HEK293T (cell line): ENCODE measurements around the gene TAF9.
"Not testable (repeated sequence)": the region's sequence is repeated elsewhere in the genome, so short reads cannot be mapped to it uniquely, and the experiment has no call there.

Source experiments
- CTCF ChIA-PET: fragments of 350-600 bp; formaldehyde crosslinking; extraction: SDS; loops from one replicate; lab custom pipeline; 2021; ENCODE audit warnings: antibody characterized with exemption, inconsistent platforms; lab: Yijun Ruan, JAX
- POLR2A ChIA-PET: fragments of 350-600 bp; formaldehyde crosslinking; extraction: SDS; loops from one replicate; lab custom pipeline; 2020; ENCODE audit warnings: antibody characterized with exemption, inconsistent platforms; lab: Yijun Ruan, JAX
- DNase-seq: peaks from one replicate; pipeline ENCODE4 v3.0.0; 2012; ENCODE audit warnings: mixed read lengths; ENCODE audit errors: extremely low spot score
- ARNT ChIP-seq: fragments of 450-650 bp; IDR thresholded peaks from 2 replicates; pipeline ENCODE4 v1.6.1; 2017; ENCODE audit warnings: mild to moderate bottlenecking
- BHLHE40 ChIP-seq: fragments of 450-650 bp; IDR thresholded peaks from 2 replicates; pipeline ENCODE4 v1.6.1; 2016; ENCODE audit warnings: mild to moderate bottlenecking, moderate library complexity, borderline replicate concordance
- CTBP1 ChIP-seq: fragments of 450-650 bp; IDR thresholded peaks from 2 replicates; pipeline ENCODE4 v1.6.1; 2016; ENCODE audit warnings: borderline replicate concordance
- ELF4 ChIP-seq: fragments of 450-650 bp; IDR thresholded peaks from 2 replicates; pipeline ENCODE4 v1.6.1; 2017; ENCODE audit warnings: antibody characterized with exemption
- FOXA1 ChIP-seq: fragments of 450-650 bp; IDR thresholded peaks from 2 replicates; pipeline ENCODE4 v1.6.1; 2016; ENCODE audit warnings: mild to moderate bottlenecking
- FOXK2 ChIP-seq: fragments of 450-650 bp; IDR thresholded peaks from 2 replicates; pipeline ENCODE4 v1.6.1; 2016; ENCODE audit warnings: mild to moderate bottlenecking
- FOXM1 ChIP-seq: fragments of 450-650 bp; IDR thresholded peaks from 2 replicates; pipeline ENCODE4 v1.6.1; 2017; ENCODE audit warnings: mild to moderate bottlenecking, borderline replicate concordance
- HDGF ChIP-seq: fragments of 450-650 bp; IDR thresholded peaks from 2 replicates; pipeline ENCODE4 v1.6.1; 2017; ENCODE audit warnings: antibody characterized with exemption, borderline replicate concordance
- L3MBTL2 ChIP-seq: fragments of 450-650 bp; conservative IDR thresholded peaks from 2 replicates; pipeline ENCODE4 v1.6.1; 2016; ENCODE audit warnings: mild to moderate bottlenecking
- LEF1 ChIP-seq: fragments of 450-650 bp; IDR thresholded peaks from 2 replicates; pipeline ENCODE4 v1.6.1; 2017; ENCODE audit warnings: mild to moderate bottlenecking, borderline replicate concordance
- NFRKB ChIP-seq: fragments of 450-650 bp; IDR thresholded peaks from 2 replicates; pipeline ENCODE4 v1.6.1; 2016; ENCODE audit warnings: mild to moderate bottlenecking, moderate library complexity
- PKNOX1 ChIP-seq: fragments of 450-650 bp; IDR thresholded peaks from 2 replicates; pipeline ENCODE4 v1.6.1; 2016
- SP1 ChIP-seq: fragments of 450-650 bp; IDR thresholded peaks from 2 replicates; pipeline ENCODE4 v1.6.1; 2017
- SUZ12 ChIP-seq: fragments of 450-650 bp; IDR thresholded peaks from 2 replicates; pipeline ENCODE4 v1.6.1; 2016; ENCODE audit warnings: mild to moderate bottlenecking
- TARDBP ChIP-seq: fragments of 450-650 bp; IDR thresholded peaks from 2 replicates; pipeline ENCODE4 v1.6.1; 2016
- ZNF384 ChIP-seq: fragments of 450-650 bp; IDR thresholded peaks from 2 replicates; pipeline ENCODE4 v1.6.1; 2016

TAF9 gene

DNA sequence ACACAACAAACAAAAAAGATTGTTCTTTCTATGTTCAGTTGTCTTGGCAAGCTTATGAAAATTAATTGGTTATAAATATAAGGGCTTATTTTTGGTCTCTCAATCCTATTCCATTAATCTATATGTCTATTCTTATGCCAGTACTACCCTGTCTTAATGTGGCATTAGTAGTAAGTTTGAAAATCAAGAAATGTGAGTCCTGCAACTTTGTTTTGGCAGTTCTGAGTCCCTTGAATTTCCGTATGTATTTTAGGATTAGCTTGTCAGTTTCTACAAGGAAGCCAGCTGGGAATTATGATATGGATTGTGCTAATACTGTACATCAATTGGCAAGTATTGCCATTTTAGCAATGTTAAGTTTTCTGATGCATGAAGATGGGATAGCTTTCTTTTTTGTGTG, 26.2 kb downstream of the TAF9 start:
- ChIA-PET CTCF (interaction anchor here (1.5 kb wide), 1 partner anchor 9 kb away, joined by 4 read pairs; no protein-coding TSS in a partner anchor), POLR2A (no interaction called here)
- DNase-seq: no peak
- TF ChIP-seq HDGF (no peak), NFRKB (no peak), FOXA1 (no peak), ARNT (no peak), FOXK2 (no peak), TARDBP (no peak), SP1 (no peak), BHLHE40 (no peak), LEF1 (no peak), FOXM1 (no peak), ELF4 (no peak), PKNOX1 (no peak), CTBP1 (no peak), SUZ12 (no peak)

DNA sequence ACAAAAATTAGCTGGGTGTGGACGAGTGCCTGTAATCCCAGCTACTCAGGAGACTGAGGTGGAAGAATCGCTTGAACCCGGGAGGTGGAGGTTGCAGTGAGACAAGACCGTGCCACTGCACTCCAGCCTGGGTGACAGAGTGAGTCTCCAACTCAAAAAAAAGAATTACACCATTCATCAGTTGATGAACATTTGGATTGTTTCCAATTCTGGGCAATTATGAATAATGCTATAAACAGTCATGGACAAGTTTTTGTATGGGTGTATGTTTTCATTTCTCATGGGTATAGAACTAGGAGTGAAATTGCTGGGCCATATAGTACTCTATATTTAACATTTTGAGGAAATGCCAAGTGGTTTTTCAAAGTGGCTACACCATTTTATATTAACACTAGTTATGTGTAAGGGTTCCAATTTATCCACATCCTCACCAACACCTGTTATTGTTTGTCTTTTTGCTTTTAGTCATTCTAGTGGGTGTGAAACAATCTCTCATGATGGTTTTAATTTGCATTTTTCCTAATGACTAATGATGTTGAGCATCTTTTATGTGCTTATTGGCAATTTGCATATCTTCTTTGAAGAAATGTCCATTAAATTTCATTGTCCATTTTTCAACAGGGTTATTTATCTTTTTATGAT, 27.7 kb downstream of the TAF9 start:
- ChIA-PET POLR2A (no interaction called here), CTCF (no interaction called here)
- DNase-seq: no peak
- TF ChIP-seq BHLHE40: no peak
- no peak for TF ChIP-seq FOXM1
- TF ChIP-seq ARNT: no peak
- no peak for TF ChIP-seq PKNOX1
- TF ChIP-seq FOXK2: no peak

DNA sequence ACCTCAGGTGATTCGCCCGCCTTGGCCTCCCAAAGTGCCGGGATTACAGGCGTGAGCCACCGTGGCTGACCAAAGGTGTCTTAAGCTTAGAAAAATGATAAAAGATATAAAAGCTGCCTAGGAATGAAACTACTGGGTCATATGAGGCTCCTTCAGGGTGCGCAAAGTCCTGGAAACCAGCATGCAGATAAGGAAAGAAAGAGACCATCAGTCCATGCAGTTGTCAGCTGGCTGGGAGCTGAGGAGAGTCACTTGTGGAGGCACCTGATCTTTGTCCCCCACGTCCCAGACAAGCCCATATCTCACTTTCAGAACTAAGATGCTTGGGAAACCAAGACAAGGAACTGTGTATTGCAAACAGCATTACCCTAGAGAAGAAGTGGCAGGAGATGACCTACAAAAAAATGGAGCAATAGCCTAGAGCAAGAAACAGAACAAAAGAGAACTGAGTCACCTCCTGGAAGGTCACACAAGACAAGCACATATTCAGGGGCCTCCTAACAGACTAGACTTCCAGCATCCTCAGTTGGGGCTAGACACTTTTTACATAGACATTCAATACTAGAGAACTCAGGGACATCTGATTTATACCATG, 33.9 kb downstream of the TAF9 start:
- no peak for DNase-seq
- CTCF ChIA-PET: interaction anchor here (0.7 to 1.4 kb wide), 6 partner anchors 22 to 305 kb away, joined by 3 to 6 read pairs (median 4); partner anchors contain the start of gene SLC30A5
- POLR2A ChIA-PET: no interaction called here
- TF ChIP-seq NFRKB: no peak
- no peak for TF ChIP-seq PKNOX1
- TF ChIP-seq ARNT: no peak
- no peak for TF ChIP-seq FOXK2
- no peak for TF ChIP-seq HDGF
- no peak for TF ChIP-seq SUZ12
- TF ChIP-seq BHLHE40: no peak
- no peak for TF ChIP-seq ZNF384
- TF ChIP-seq L3MBTL2: no peak
- no peak for TF ChIP-seq ELF4
- TF ChIP-seq SP1: no peak

- DNase-seq: peak; percentile 80
- ChIA-PET CTCF (interaction anchor here (0.6 to 1.4 kb wide), 8 partner anchors 8 to 305 kb away, joined by 3 to 6 read pairs (median 4); partner anchors contain the start of gene SLC30A5), POLR2A (interaction anchor here (0.7 kb wide), 1 partner anchor 37 kb away, joined by 3 read pairs; no protein-coding TSS in a partner anchor)
- no peak for TF ChIP-seq FOXK2
- TF ChIP-seq L3MBTL2: peak; percentile 57
- no peak for TF ChIP-seq BHLHE40
- TF ChIP-seq FOXM1: no peak
- TF ChIP-seq TARDBP: no peak
- no peak for TF ChIP-seq CTBP1
These were observed 34.5 kb downstream of the TAF9 start for GRCh38 chr5:69334793-69335268.

DNA sequence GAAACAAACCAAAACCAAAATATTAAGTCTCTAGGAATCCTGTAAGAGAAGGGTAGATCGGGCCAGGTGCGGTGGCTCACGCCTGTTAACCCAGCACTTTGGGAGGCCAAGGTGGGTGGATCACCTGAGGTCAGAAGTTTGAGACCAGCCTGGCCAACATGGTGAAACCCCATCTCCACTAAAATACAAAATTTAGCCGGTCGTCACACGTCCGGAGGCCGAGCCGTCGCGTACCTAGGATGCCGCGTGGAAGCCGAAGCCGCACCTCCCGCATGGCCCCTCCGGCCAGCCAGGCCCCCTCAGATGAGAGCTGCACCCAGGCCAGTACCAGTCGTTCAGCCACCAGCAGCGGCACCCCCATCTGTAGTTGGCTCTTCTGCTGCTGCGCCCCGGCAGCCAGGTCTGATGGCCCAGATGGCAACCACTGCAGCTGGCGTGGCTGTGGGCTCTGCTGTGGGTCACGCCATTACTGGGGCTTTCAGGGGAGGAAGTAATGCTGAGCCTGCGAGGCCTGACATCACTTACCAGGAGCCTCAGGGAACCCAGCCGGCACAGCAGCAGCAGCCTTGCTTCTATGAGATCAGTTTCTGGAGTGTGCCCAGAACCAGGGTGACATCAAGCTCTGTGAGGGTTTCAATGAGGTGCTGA, 35.5 kb downstream of the TAF9 start:
- ChIA-PET POLR2A (interaction anchor here (0.7 kb wide), 1 partner anchor 38 kb away, joined by 3 read pairs; no protein-coding TSS in a partner anchor), CTCF (interaction anchor here (0.9 to 1.4 kb wide), 3 partner anchors 9 to 304 kb away, joined by 3 to 5 read pairs (median 4); partner anchors contain the start of gene SLC30A5)
- not testable (repeated sequence) for DNase-seq

- DNase-seq: no peak
- ChIA-PET CTCF (no interaction called here), POLR2A (interaction anchor here (1.1 kb wide), 1 partner anchor 28 kb away, joined by 5 read pairs; no protein-coding TSS in a partner anchor)
- TF ChIP-seq SUZ12: no peak
- no peak for TF ChIP-seq BHLHE40
- TF ChIP-seq SP1: no peak
- TF ChIP-seq ZNF384: no peak
- no peak for TF ChIP-seq ARNT
- no peak for TF ChIP-seq TARDBP
These were observed 37.5 kb downstream of the TAF9 start for GRCh38 chr5:69331528-69332445.
